LoVo (cell line): Measurements from ENCODE around the gene ADAMTS9.

Experiments used
- DNase-seq: peaks from one replicate; pipeline ENCODE4 v3.0.0-alpha.2; 2016; ENCODE audit warnings: low spot score

Gene ADAMTS9

GRCh38 chr3:64685331-64685799 is 2.4 kb downstream of the ADAMTS9 start:
- DNase-seq, result no peak

GRCh38 chr3:64684715-64685261 is 3.0 kb downstream of the ADAMTS9 start:
- DNase-seq, result no peak

- DNase-seq, result no peak
These were observed 6.0 kb downstream of the ADAMTS9 start for GRCh38 chr3:64681827-64682226.

GRCh38 chr3:64681015-64681414 is 6.8 kb downstream of the ADAMTS9 start:
- no peak for DNase-seq

GRCh38 chr3:64680334-64680733 is 7.5 kb downstream of the ADAMTS9 start:
- DNase-seq, result no peak

- DNase-seq, result no peak
These were observed 9.7 kb downstream of the ADAMTS9 start for GRCh38 chr3:64677961-64678716.

- no peak for DNase-seq
These were observed 11.0 kb downstream of the ADAMTS9 start for GRCh38 chr3:64676831-64677230.

GRCh38 chr3:64675687-64676247 is 12.0 kb downstream of the ADAMTS9 start:
- no peak for DNase-seq

- DNase-seq, result no peak
These were observed 13.2 kb downstream of the ADAMTS9 start for GRCh38 chr3:64674591-64675076.

- no peak for DNase-seq
These were observed 14.6 kb downstream of the ADAMTS9 start for GRCh38 chr3:64673159-64673715.

- no peak for DNase-seq
These were observed 19.0 kb downstream of the ADAMTS9 start for GRCh38 chr3:64668582-64669510.

- no peak for DNase-seq
These were observed 19.8 kb downstream of the ADAMTS9 start for GRCh38 chr3:64667887-64668581.

GRCh38 chr3:64667138-64667537 is 20.7 kb downstream of the ADAMTS9 start:
- DNase-seq, result no peak

GRCh38 chr3:64666171-64666588 is 21.6 kb downstream of the ADAMTS9 start:
- no peak for DNase-seq

GRCh38 chr3:64664397-64664796 is 23.4 kb downstream of the ADAMTS9 start:
- DNase-seq, result no peak

GRCh38 chr3:64659617-64659978 is 28.2 kb downstream of the ADAMTS9 start:
- no peak for DNase-seq

- DNase-seq, result no peak
These were observed 29.8 kb downstream of the ADAMTS9 start for GRCh38 chr3:64658001-64658400.

- DNase-seq, result no peak
These were observed 31.3 kb downstream of the ADAMTS9 start for GRCh38 chr3:64656544-64656943.

GRCh38 chr3:64655160-64655559 is 32.6 kb downstream of the ADAMTS9 start:
- DNase-seq, result no peak

- no peak for DNase-seq
These were observed 33.8 kb downstream of the ADAMTS9 start for GRCh38 chr3:64654013-64654412.

- DNase-seq, result no peak
These were observed 34.7 kb downstream of the ADAMTS9 start for GRCh38 chr3:64653101-64653500.
